HG03097 (cell line): ENCODE results near the gene NRROS.
"Not testable (repeated sequence)": the region's sequence is repeated elsewhere in the genome, so short reads cannot be mapped to it uniquely, and the experiment has no call there.

Experiments used
- ATAC-seq: cut with Tn5 transposase; IDR thresholded peaks from one replicate; pipeline ENCODE4 v1.9.1; 2021; ENCODE audit not compliant: unreplicated experiment, low FRiP score

The NRROS gene

GRCh38 chr3:196639483-196640296 lies at the start of gene NRROS:
TSS of gene NRROS (plus strand) at chr3:196639694. CDS start at chr3:196654540, 14,846 bp downstream.
- ATAC-seq: no peak

GRCh38 chr3:196590279-196590678 lies 49.2 kb upstream of the NRROS start:
- ATAC-seq: no peak

GRCh38 chr3:196596355-196596754 lies 43.1 kb upstream of the NRROS start:
- ATAC-seq: no peak

- ATAC-seq: not testable (repeated sequence)
Measured at GRCh38 chr3:196597971-196598733, 41.3 kb upstream of the NRROS start.

GRCh38 chr3:196599734-196600128 lies 39.8 kb upstream of the NRROS start:
- no peak for ATAC-seq

GRCh38 chr3:196600359-196600758 lies 39.1 kb upstream of the NRROS start:
- no peak for ATAC-seq

- ATAC-seq: no peak
Measured at GRCh38 chr3:196602673-196603072, 36.8 kb upstream of the NRROS start.

GRCh38 chr3:196603683-196604082 lies 35.8 kb upstream of the NRROS start:
- no peak for ATAC-seq

GRCh38 chr3:196604548-196604947 lies 34.9 kb upstream of the NRROS start:
- ATAC-seq: no peak

GRCh38 chr3:196608693-196609092 lies 30.8 kb upstream of the NRROS start:
- no peak for ATAC-seq

- peak; percentile 71 for ATAC-seq
Measured at GRCh38 chr3:196609343-196609775, 30.1 kb upstream of the NRROS start.

GRCh38 chr3:196609805-196610515 lies 29.5 kb upstream of the NRROS start:
- ATAC-seq: no peak

- ATAC-seq: no peak
Measured at GRCh38 chr3:196611761-196612483, 27.6 kb upstream of the NRROS start.

GRCh38 chr3:196615234-196615633 lies 24.3 kb upstream of the NRROS start:
- not testable (repeated sequence) for ATAC-seq

GRCh38 chr3:196617256-196617655 lies 22.2 kb upstream of the NRROS start:
- ATAC-seq: no peak

- no peak for ATAC-seq
Measured at GRCh38 chr3:196619223-196619622, 20.3 kb upstream of the NRROS start.

- ATAC-seq: not testable (repeated sequence)
Measured at GRCh38 chr3:196619627-196620026, 19.9 kb upstream of the NRROS start.

GRCh38 chr3:196620161-196620604 lies 19.3 kb upstream of the NRROS start:
- no peak for ATAC-seq

GRCh38 chr3:196620684-196621083 lies 18.8 kb upstream of the NRROS start:
- no peak for ATAC-seq

GRCh38 chr3:196621611-196622010 lies 17.9 kb upstream of the NRROS start:
- no peak for ATAC-seq
